ENCODE data around the gene MPO. TPM values are rescaled to one million over a fixed set of nuclear protein-coding genes. Genes with fewer than 3 reads are reported as not detected.
A peak's percentile ranks its signal among the peaks of the same experiment; 100 is the strongest.

Gene MPO
- polyA plus RNA-seq, 1 experiment, result not detected

DNA sequence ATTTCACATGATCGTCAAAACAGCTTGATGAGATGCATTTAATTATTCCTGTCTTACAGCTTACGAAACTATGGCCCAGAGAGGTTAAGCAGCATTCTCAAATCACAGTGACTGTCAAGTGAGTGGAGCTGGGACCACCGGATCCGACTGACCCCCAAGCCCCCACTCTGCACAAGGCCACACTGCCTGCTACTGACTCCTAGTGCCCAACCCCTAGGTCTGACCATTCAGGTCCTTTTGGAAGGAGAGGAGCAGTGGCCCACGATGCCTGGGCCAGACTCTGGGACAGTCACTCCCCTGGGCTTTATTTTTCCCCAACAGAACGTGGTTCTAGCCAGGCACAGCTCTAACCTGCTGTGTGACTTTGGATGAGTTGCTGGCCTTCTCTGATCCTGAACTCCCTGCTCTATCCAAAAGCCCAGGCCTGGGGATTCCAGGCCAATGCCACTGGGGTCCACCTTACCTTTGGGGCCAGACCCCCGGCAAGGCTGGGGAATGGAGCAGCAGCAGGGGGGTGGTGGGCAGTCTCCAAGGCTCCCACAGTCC, 38.0 kb upstream of the MPO start:
- Histone ChIP-seq H3K4me3 (ENCODE audit: low read depth, low read length) (no peak overlapping the region), H3K27me3 (ENCODE audit: control insufficient read depth, insufficient read depth, low read length) (no peaks in the 10 kb centered on the region), H3K36me3 (ENCODE audit: control insufficient read depth, insufficient read depth, low read length) (no peaks in the 10 kb centered on the region)
- TF ChIP-seq, protein P1, sequence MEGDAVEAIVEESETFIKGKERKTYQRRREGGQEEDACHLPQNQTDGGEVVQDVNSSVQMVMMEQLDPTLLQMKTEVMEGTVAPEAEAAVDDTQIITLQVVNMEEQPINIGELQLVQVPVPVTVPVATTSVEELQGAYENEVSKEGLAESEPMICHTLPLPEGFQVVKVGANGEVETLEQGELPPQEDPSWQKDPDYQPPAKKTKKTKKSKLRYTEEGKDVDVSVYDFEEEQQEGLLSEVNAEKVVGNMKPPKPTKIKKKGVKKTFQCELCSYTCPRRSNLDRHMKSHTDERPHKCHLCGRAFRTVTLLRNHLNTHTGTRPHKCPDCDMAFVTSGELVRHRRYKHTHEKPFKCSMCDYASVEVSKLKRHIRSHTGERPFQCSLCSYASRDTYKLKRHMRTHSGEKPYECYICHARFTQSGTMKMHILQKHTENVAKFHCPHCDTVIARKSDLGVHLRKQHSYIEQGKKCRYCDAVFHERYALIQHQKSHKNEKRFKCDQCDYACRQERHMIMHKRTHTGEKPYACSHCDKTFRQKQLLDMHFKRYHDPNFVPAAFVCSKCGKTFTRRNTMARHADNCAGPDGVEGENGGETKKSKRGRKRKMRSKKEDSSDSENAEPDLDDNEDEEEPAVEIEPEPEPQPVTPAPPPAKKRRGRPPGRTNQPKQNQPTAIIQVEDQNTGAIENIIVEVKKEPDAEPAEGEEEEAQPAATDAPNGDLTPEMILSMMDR (IDR thresholded peaks at IDR 0.05; ENCODE audit: insufficient read depth, low read depth, low read length), result no peak
- ChIA-PET POLR2A (interaction anchor here (0.6 kb wide), 1 partner anchor 32 kb away, joined by 12 read pairs; no protein-coding TSS in a partner anchor), CTCF (interaction anchor here (1.2 to 6.3 kb wide), 5 partner anchors 14 to 137 kb away, joined by 3 to 95 read pairs (median 10); partner anchors contain the start of gene RNF43)
- no peak for DNase-seq (ENCODE audit: low read depth)

DNA sequence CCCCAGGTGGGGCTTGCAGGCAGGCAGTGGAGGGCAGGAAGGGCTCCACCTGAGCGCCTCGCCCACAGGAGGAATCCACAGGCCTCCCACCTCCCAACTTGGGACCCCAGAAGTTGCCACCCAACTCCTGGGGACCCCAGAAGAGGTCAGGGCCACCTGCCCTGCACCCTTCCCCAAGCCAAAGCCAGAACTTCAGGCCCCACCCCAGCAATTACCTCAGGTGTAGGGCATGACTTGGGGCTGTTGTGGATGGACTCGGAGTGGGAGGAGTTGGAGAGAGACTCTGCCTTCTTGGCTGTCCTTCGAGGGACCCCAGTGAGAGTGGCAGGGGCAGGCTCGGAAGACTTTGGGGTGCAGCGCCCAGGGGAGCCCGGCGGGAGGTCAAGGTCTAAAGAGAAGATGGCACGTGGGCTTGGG, 37.3 kb upstream of the MPO start:
- no peak for DNase-seq (ENCODE audit: low read depth)
- Histone ChIP-seq H3K36me3 (ENCODE audit: control insufficient read depth, insufficient read depth, low read length) (no peaks in the 10 kb centered on the region), H3K27me3 (ENCODE audit: control insufficient read depth, insufficient read depth, low read length) (no peaks in the 10 kb centered on the region), H3K4me3 (ENCODE audit: low read depth, low read length) (no peak overlapping the region)
- ChIA-PET POLR2A (interaction anchor here (0.6 to 1.0 kb wide), 2 partner anchors 18 to 35 kb away, joined by 3 read pairs; no protein-coding TSS in a partner anchor), CTCF (interaction anchor here (0.7 to 6.3 kb wide), 28 partner anchors 9 to 133 kb away, joined by 3 to 95 read pairs (median 8); partner anchors contain the start of genes RNF43, SUPT4H1 and TSPOAP1)
- TF ChIP-seq, protein P1 (IDR thresholded peaks at IDR 0.05; ENCODE audit: insufficient read depth, low read depth, low read length), result no peak

DNA sequence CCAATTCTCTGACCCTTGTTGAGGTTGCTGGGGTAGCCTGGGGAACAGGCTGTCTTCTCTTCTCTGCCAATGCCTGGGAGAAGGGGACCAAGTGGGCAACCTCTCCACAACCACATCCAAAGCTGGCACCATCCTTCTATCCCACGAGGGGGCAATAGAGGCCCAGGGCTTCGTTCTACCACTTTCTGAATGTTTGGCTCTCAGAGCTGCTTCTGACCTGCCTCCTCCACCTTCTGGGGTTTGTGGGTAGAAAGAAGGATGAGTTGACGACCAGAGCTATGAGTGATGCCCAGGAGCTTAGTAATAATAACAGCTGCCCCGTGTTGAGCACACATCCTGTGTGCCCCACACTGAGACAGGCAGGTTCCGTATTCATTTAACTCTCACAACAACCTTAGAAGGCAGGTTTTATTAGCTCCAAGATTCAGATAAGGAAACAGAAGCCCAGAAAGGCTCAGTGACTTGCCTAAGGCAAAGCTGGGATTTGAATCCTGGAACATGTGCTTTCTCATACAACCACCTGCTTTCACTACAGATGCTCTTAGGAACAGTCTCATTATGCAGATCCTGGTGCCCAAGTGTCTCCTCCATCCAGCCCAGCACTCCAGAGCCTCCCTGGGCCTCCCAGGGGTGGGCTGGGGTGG, 36.8 kb upstream of the MPO start:
- ChIA-PET CTCF (interaction anchor here (0.7 to 6.3 kb wide), 30 partner anchors 9 to 134 kb away, joined by 3 to 95 read pairs (median 7); partner anchors contain the start of genes RNF43, SUPT4H1 and TSPOAP1), POLR2A (interaction anchor here (0.6 to 1.0 kb wide), 3 partner anchors 19 to 100 kb away, joined by 3 read pairs; no protein-coding TSS in a partner anchor)
- Histone ChIP-seq H3K4me3 (ENCODE audit: low read depth, low read length) (no peak overlapping the region), H3K27me3 (ENCODE audit: control insufficient read depth, insufficient read depth, low read length) (no peaks in the 10 kb centered on the region), H3K36me3 (ENCODE audit: control insufficient read depth, insufficient read depth, low read length) (no peaks in the 10 kb centered on the region)
- DNase-seq (ENCODE audit: low read depth), result peak; percentile 14
- TF ChIP-seq, protein P1 (IDR thresholded peaks at IDR 0.05; ENCODE audit: insufficient read depth, low read depth, low read length), result peak; percentile 84

DNA sequence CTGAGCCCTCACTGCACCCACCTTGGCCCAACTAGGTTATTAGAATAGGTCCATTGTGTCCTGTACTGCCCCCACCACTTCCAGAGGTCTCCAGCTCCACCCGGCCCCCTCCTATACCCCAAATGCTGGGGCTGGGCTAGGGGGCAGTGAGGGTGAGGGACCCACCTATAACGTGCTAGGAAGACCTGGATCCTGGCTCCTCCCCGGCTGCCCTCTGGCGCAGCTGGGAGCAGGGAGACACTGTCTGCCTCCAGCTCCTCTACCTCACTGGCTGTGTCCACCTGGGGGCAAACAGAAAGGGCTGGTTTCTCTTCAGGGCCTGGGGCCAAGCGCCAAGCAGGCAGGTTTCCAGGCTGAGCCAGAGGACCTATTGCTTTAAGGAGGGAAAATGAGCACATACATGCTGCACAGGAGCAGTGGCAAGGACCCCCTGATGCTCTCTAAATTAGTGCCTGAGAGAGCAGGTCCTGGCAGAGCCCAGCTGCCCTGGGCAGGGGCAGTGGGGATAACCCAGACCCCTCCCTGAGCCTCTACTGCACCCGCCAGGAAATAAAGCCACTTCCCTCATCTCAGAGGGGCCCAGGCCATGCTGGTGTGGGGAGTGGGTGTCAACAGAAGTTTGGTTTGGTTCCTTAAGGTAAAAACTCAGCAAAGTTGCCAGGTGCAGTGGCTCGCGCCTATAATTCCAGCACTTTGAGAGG, 35.7 kb upstream of the MPO start:
- Histone ChIP-seq H3K27me3 (ENCODE audit: control insufficient read depth, insufficient read depth, low read length) (no peaks in the 10 kb centered on the region), H3K4me3 (ENCODE audit: low read depth, low read length) (no peak overlapping the region), H3K36me3 (ENCODE audit: control insufficient read depth, insufficient read depth, low read length) (no peaks in the 10 kb centered on the region)
- no peak for DNase-seq (ENCODE audit: low read depth)
- ChIA-PET POLR2A (interaction anchor here (0.5 to 1.0 kb wide), 2 partner anchors 85 to 101 kb away, joined by 3 read pairs; no protein-coding TSS in a partner anchor), CTCF (interaction anchor here (1.2 to 6.3 kb wide), 22 partner anchors 8 to 130 kb away, joined by 3 to 95 read pairs (median 10); partner anchors contain the start of genes RNF43, SUPT4H1 and TSPOAP1)
- TF ChIP-seq, protein P1 (IDR thresholded peaks at IDR 0.05; ENCODE audit: insufficient read depth, low read depth, low read length), result no peak
